HepG2 (cell line): ENCODE measurements around the gene HRG. TPM values are rescaled to one million over a fixed set of nuclear protein-coding genes. Genes with fewer than 3 reads are reported as not detected.

Experiments used
- ATAC-seq: fragments of 200-7000 bp; cut with Tn5 transposase; 3 replicates; pipeline ENCODE4 v1.9.1; 2020; ENCODE audit warnings: mild to moderate bottlenecking, moderate library complexity
- BruUV-seq: library from RNA; stranded (reverse); fragments of 400-500 nt; replicated peaks from 2 replicates; lab custom pipeline; 2021; lab: Mats Ljungman, UMichigan
- CTCF ChIA-PET: fragments of 300-600 bp; formaldehyde crosslinking; extraction: SDS; loops from one replicate; lab custom pipeline; 2021; ENCODE audit warnings: low total read pairs, inconsistent platforms, low intra/inter-chr PET ratio; lab: Yijun Ruan, JAX
- POLR2A ChIA-PET: fragments of 350-600 bp; sonication (Branson Sonifier 250); formaldehyde crosslinking; loops from one replicate; lab custom pipeline; 2020; ENCODE audit warnings: antibody characterized with exemption, inconsistent platforms; lab: Yijun Ruan, JAX
- DNase-seq: peaks from one replicate; pipeline ENCODE4 v3.0.0-alpha.2; 2015; ENCODE audit warnings: low spot score
- FAIRE-seq: peaks from 3 replicates; lab custom pipeline; 2011; peaks lifted over from hg19 to GRCh38; lab: Jason Lieb, UNC
- H2AFZ ChIP-seq: one replicate; pipeline ENCODE4 v1.6.1; 2011; ENCODE audit warnings: low read length, inconsistent platforms
- H3K27ac ChIP-seq: fragments of 300-600 bp; 3 replicates; pipeline ENCODE4 v1.8.0; 2011; ENCODE audit warnings: mixed run types, mild to moderate bottlenecking, mixed read lengths, low read length, inconsistent platforms; ENCODE audit not compliant: insufficient read depth; ENCODE audit errors: extremely low read length
- H3K27me3 ChIP-seq, 2 experiments: fragments of 200-600 bp in 1 of 2; 2 replicates in 1 of 2; 3 replicates in 1 of 2; pipeline versions ENCODE4 v1.6.0 to v1.8.0; 2011; ENCODE audit warnings: low read length in 2 of 2, mild to moderate bottlenecking in 2 of 2, moderate library complexity in 2 of 2, inconsistent platforms in 1 of 2; ENCODE audit not compliant: insufficient read depth in 2 of 2, control insufficient read depth in 1 of 2
- H3K36me3 ChIP-seq, 2 experiments: fragments of 200-600 bp in 1 of 2; replicated peaks in 1 of 2; 2 replicates in 1 of 2; 3 replicates in 1 of 2; pipeline versions ENCODE4 v1.5.1 to v1.8.0; 2011; ENCODE audit warnings: low read length in 2 of 2, inconsistent platforms in 1 of 2; ENCODE audit not compliant: insufficient read depth in 2 of 2, control insufficient read depth in 1 of 2
- H3K4me1 ChIP-seq: 2 replicates; pipeline ENCODE4 v1.5.1; 2012; ENCODE audit warnings: low read length, inconsistent platforms; ENCODE audit not compliant: insufficient read depth
- H3K4me2 ChIP-seq: 2 replicates; pipeline ENCODE4 v1.6.0; 2011; ENCODE audit warnings: low read depth, low read length, inconsistent platforms
- H3K4me3 ChIP-seq, 3 experiments: fragments of 200-600 bp in 1 of 3; sonication (generic), shearing (Covaris generic) in 1 of 3; replicated peaks in 1 of 3; 2 replicates each; pipeline ENCODE4 v1.5.1; 2011 to 2016; ENCODE audit warnings: low read length in 3 of 3, inconsistent platforms in 2 of 3, low read depth in 2 of 3, mild to moderate bottlenecking in 2 of 3, control low read depth in 1 of 3, mixed read lengths in 1 of 3; ENCODE audit not compliant: insufficient read depth in 1 of 3
- H3K79me2 ChIP-seq: one replicate; pipeline ENCODE4 v1.6.1; 2011; ENCODE audit warnings: low read length, inconsistent platforms; ENCODE audit not compliant: insufficient read depth
- H3K9ac ChIP-seq: 2 replicates; pipeline ENCODE4 v1.6.0; 2011; ENCODE audit warnings: mild to moderate bottlenecking, low read depth, low read length, inconsistent platforms; ENCODE audit not compliant: insufficient read depth
- H3K9me3 ChIP-seq: 2 replicates; pipeline ENCODE4 v1.5.1; 2012; ENCODE audit warnings: mild to moderate bottlenecking, low read length
- H4K20me1 ChIP-seq: 2 replicates; pipeline ENCODE4 v1.6.0; 2011; ENCODE audit warnings: inconsistent platforms, mild to moderate bottlenecking, low read length, moderate library complexity; ENCODE audit not compliant: insufficient read depth
- CCAR2 ChIP-seq: fragments of 200-400 bp; formaldehyde crosslinking; optimal IDR thresholded peaks from 2 replicates; pipeline ENCODE3; 2018; ENCODE audit warnings: low read depth, mild to moderate bottlenecking, low read length, moderate library complexity
- NR1H2 ChIP-seq: sonication (generic); formaldehyde crosslinking; IDR thresholded peaks from 2 replicates; pipeline ENCODE4 v1.8.1; 2022; ENCODE audit warnings: low read depth, missing genetic modification reagents, borderline replicate concordance
- POLR2A ChIP-seq, 2 experiments: IDR thresholded peaks; 2 replicates each; pipeline ENCODE4 v1.6.1; 2011; ENCODE audit warnings: low read depth in 2 of 2, low read length in 2 of 2, mild to moderate bottlenecking in 1 of 2, moderate library complexity in 1 of 2; ENCODE audit not compliant: insufficient read depth in 1 of 2
- POLR2G ChIP-seq: fragments of 200-400 bp; formaldehyde crosslinking; IDR thresholded peaks from 2 replicates; pipeline ENCODE4 v1.6.1; 2018; ENCODE audit warnings: mild to moderate bottlenecking, low read depth, low read length, moderate library complexity
- RBFOX2 ChIP-seq: fragments of 200-400 bp; formaldehyde crosslinking; IDR thresholded peaks from 2 replicates; pipeline ENCODE4 v1.6.1; 2017; ENCODE audit warnings: low read depth, mild to moderate bottlenecking, low read length
- SSRP1 ChIP-seq: IDR thresholded peaks from 2 replicates; pipeline ENCODE4 v1.6.1; 2016; ENCODE audit warnings: control low read depth
- ZNF20 ChIP-seq: sonication (generic); formaldehyde crosslinking; IDR thresholded peaks from 2 replicates; pipeline ENCODE4 v1.4.0; 2020; ENCODE audit warnings: mild to moderate bottlenecking, moderate library complexity, missing genetic modification reagents
- ZNF414 ChIP-seq: sonication (generic); formaldehyde crosslinking; IDR thresholded peaks from 2 replicates; pipeline ENCODE4 v1.5.0; 2020; ENCODE audit warnings: missing genetic modification reagents
- WGBS: methylation state at CpG from one replicate; pipeline ENCODE4 v1.1.6; 2017; ENCODE audit warnings: low lambda C conversion rate; 5-methylcytosine and 5-hydroxymethylcytosine counted together
- in situ Hi-C: cut with HindIII; loops from 2 replicates; pipeline ENCODE4 v1.10.0; 2017; ENCODE audit warnings: low pct_unique_long_range_greater_than_20kb; ENCODE audit not compliant: extremely low pct_ligation_motif_present
- intact Hi-C: fragments of 100-400 bp; cut with micrococcal nuclease; formaldehyde crosslinking; loops from one replicate; pipeline ENCODE4 v1.10.0; 2022; ENCODE audit not compliant: unreplicated experiment
- polyA plus RNA-seq, 8 experiments: library from polyadenylated mRNA; depleted of rRNA in 3 of 8; stranded (reverse) in 7 of 8; unstranded in 1 of 8; fragments of >200 nt; fragmentation: Illumina TruSeq in 4 of 8; extraction: Trizol in 4 of 8; gene quantifications; 2 replicates each; pipeline versions ENCODE4 v1.2.1 to v1.2.3, GENCODE V29; 2011 to 2016; ENCODE audit warnings: low read depth in 4 of 8, missing spikeins in 1 of 8, mixed read lengths in 1 of 8; ENCODE audit not compliant: insufficient read depth in 1 of 8
- total RNA-seq, 5 experiments: library from RNA; depleted of rRNA; stranded (reverse); fragments of >200 nt; fragmentation: Illumina TruSeq; extraction: Trizol; gene quantifications; 2 replicates each; pipeline ENCODE4 v1.2.3, GENCODE V29; 2016; ENCODE audit warnings: low read depth in 1 of 5
- TF ChIP-seq, protein P1 (sequence below): sonication (generic); formaldehyde crosslinking; IDR thresholded peaks from 2 replicates; pipeline ENCODE4 v1.8.0; 2022; ENCODE audit warnings: low read depth, missing genetic modification reagents

Gene HRG
- total and polyA plus RNA-seq, 2 of the 13 experiments (the other 11 are each of a cell fraction or from before 2014, with no cell fraction given), result 0.09 to 0.11 TPM

GRCh38 chr3:186625600-186626042 lies 40.2 kb upstream of the HRG start (continued):
- TF ChIP-seq, protein P1, sequence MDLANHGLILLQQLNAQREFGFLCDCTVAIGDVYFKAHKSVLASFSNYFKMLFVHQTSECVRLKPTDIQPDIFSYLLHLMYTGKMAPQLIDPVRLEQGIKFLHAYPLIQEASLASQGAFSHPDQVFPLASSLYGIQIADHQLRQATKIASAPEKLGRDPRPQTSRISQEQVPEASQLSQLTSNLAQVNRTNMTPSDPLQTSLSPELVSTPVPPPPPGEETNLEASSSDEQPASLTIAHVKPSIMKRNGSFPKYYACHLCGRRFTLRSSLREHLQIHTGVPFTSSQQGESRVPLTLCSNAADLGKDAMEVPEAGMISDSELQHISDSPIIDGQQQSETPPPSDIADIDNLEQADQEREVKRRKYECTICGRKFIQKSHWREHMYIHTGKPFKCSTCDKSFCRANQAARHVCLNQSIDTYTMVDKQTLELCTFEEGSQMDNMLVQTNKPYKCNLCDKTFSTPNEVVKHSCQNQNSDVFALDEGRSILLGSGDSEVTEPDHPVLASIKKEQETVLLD (CRISPR knock-in tag), result no peak
- TF ChIP-seq POLR2A (IDR thresholded peaks at IDR 0.05; ENCODE audit: insufficient read depth in 1 of 2, low read depth in 2 of 2, low read length in 2 of 2) (peak; percentile 55 to 78), NR1H2 (CRISPR knock-in tag) (no peak)

DNA sequence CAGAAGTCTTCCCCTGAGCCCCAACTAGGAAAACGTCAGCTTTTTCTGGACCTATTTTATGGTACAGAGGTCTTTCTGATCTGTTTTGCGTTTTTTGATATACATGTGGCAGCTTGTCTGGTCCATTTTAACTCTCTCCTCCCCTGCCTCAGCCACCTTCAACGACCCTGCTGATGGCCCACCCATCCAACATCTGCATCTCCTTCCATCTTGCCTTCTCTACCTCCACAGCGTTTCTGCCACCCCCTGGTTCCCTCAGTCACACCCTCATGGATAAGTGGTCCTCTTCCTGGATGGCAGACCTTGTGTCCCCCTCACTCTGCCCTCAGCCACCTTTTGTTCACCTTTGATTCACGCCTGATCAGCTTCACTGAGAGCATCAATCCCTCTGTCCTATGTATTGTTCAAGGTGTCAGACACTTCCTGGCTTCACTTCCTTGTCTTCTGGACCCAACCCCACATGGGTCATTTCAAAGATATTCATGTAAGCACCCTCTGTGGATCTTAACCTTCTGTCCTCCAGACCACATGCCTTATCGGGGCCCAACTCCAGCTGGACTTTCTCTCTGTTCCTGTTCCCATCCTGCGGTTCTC lies 39.5 kb upstream of the HRG start:
- 87% methylated on average over 7 of the region's 7 CpGs for WGBS
- CTCF ChIA-PET, result no interaction called here
- POLR2A ChIA-PET, result interaction anchor here (0.9 to 2.5 kb wide), 3 partner anchors 8 to 14 kb away, joined by 3 to 12 read pairs (median 7); partner anchors contain the start of gene FETUB

More for the DNA sequence above, 39.5 kb upstream of the HRG start:
- Histone ChIP-seq H3K27ac (no peak overlapping the region), H3K27me3 (no peaks in the 10 kb centered on the region), H2AFZ (no peak overlapping the region), H3K4me3 (no peak overlapping the region), H3K9me3 (no peaks in the 10 kb centered on the region), H3K36me3 (peaks cover 0 to 2% of the 10 kb centered on the region in 2 experiments; a peak in 1 of 5 replicates), H3K9ac (no peak overlapping the region), H3K4me1 (peaks cover 22% of the 10 kb centered on the region), H3K4me2 (no peak overlapping the region), H4K20me1 (peaks cover 24% of the 10 kb centered on the region), H3K79me2 (no peaks in the 10 kb centered on the region)
- FAIRE-seq, result no peak
- no peak for TF ChIP-seq ZNF414
- TF ChIP-seq SSRP1 (CRISPR knock-in tag), result 0 out of 2 replicates have a peak, but pooled peaks have one; percentile 22
- TF ChIP-seq ZNF20, result no peak
- peak; percentile 79; the same call in 1 of the 2 replicates for TF ChIP-seq RBFOX2
- TF ChIP-seq CCAR2, result peak; percentile 14
- peak; percentile 42 for TF ChIP-seq POLR2G
- peak in 1 of 2 experiments; percentile 54; a peak in 3 of 4 replicates for TF ChIP-seq POLR2A (IDR thresholded peaks at IDR 0.05; ENCODE audit: insufficient read depth in 1 of 2, low read depth in 2 of 2, low read length in 2 of 2)
- BruUV-seq, result no TSS peak
- ATAC-seq, result peak; percentile 4
- in situ Hi-C loops (no loop called here), intact Hi-C loops (no loop called here)
- DNase-seq, result no peak
